HG03378 (cell line): ENCODE data around the gene RAB33A.

Source experiments
- ATAC-seq: cut with Tn5 transposase; IDR thresholded peaks from one replicate; pipeline ENCODE4 v1.9.1; 2021; ENCODE audit warnings: mild to moderate bottlenecking, moderate library complexity; ENCODE audit not compliant: unreplicated experiment

RAB33A gene

GRCh38 chrX:130171446-130172126 is at the start of gene RAB33A:
TSS of gene RAB33A (plus strand) at chrX:130171962. CDS start at chrX:130172063, 101 bp downstream.
- no peak for ATAC-seq

- no peak for ATAC-seq
Measured at GRCh38 chrX:130124577-130124976, 47.2 kb upstream of the RAB33A start.

- ATAC-seq: no peak
Measured at GRCh38 chrX:130125091-130125874, 46.5 kb upstream of the RAB33A start.

- no peak for ATAC-seq
Measured at GRCh38 chrX:130130990-130131389, 40.8 kb upstream of the RAB33A start.

- ATAC-seq: no peak
Measured at GRCh38 chrX:130136496-130136895, 35.3 kb upstream of the RAB33A start.

DNA sequence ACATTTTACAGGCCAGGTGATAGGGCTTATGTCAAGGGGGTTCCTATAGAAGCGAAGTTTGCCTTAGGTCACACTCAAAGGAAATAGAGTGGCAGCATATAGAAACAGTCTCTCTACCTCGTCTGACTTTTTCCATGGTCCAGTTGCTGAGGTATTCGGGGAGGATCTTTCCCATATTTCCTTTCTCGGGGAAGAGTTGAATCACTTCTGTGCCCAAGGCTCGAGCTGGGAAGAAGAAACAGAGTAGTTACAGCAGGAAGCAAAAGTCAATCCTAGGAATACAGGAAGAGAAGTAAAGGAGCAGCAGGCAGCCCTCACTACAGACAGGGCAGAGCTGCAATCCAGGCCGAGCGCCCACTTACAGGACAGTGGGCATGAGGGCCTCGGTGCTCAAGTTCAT is 34.8 kb upstream of the RAB33A start:
- no peak for ATAC-seq

DNA sequence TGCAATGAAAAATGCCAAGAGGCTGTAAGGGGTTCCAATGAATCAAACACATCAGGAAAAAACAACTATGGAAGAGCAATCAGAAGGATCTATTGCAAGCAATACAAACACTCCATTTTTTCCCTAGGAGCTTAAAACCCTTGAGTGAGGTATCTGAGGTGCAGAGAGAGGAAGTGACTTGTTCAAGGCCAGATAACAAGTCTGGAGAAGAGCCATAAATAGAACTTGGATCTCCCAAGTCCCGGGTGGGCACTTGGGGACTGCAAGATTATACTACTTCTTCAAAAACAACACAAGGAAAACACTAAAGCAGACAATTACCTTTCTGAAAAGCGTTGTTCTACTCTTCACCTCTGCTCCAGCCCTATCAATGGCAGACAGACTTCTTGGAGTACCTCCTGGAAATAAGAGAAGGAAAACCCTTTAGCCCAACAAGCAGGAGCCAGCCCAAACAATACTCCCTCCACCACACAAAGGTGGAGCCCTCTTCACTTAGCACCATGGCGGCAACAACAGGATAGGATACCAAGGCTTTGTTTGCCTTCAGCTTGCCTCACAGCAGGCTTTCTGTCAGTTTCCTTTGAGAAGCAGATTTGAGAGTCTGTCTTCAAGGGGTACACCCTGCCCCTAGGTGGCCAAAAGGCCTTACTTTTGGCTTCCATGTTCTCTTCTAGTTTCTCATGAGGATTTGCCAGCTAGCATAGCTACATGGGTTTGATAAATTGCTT is 32.1 kb upstream of the RAB33A start:
- no peak for ATAC-seq

DNA sequence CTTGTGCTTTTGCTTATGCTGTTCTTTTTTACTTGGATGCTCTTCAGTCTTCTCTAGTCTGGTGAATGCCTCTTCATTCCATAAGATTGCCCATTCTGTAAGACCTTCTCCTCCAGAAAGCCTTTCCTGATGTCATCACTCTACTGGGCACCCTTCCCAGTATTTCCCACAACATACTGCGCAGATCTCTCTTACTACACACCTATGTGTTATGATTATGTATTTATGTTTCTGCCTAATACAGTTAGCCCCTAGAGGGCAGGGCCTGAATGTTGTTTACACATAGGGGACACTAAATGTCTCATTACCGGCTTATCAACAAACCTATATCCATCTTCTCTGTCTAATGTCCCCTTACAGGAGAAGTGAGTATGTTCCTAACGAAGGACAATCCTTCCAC is 27.3 kb upstream of the RAB33A start:
- no peak for ATAC-seq

DNA sequence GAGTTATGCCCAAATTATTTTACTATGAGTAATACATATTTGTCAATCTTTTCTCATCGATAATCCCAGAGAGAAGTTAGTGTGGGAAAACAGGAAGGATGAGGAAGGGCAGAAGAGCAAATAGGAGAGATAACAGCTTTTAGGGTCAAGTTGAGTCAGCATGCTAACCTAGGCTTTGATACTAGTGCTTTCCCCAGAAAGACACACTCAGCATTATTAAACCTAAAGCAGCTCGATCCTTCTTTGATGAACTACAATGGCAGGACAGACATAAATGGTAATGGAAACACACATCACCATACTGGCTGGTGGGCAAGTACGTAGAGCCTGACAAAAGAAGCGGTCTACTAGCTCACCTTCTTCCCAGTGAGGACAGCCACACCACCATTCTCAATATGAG is 26.6 kb upstream of the RAB33A start:
- no peak for ATAC-seq

DNA sequence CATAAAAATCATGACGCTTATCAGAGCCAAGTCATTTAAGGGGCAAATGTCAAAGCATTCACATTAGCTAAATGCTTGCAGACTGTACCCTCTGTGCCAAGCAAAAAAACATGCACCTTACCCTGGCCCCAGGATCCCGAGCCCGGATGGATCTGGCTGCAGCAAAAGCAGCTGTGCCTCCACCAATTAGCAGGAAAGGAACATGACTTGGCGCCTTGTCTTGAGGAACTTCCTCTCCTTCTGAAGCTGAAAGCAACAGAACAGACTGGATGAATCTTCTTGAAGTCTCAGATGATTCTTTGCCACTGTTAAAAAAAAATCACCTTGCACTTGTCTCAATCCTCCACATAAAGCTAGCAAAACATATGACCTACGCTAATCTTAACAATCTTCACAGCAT is 24.1 kb upstream of the RAB33A start:
- ATAC-seq: no peak

DNA sequence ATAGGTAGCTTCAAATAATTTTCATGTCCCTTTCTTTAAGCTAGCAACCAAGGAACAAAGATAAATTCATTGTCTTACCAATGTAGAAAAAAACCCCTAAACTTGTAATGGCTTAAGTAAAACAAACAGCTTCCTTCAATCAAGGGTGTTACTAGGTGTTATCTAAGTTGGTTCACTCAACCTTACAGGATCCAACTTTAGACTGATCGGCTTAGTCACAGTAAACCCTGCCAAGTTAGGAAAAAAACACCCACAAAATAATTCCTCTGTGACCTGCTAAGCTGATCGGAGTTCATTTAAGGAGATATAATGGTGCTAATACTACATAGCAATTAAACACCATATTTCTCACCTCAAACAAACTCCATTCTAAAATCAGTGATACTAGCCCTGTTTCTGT is 16.2 kb upstream of the RAB33A start:
- ATAC-seq: no peak

DNA sequence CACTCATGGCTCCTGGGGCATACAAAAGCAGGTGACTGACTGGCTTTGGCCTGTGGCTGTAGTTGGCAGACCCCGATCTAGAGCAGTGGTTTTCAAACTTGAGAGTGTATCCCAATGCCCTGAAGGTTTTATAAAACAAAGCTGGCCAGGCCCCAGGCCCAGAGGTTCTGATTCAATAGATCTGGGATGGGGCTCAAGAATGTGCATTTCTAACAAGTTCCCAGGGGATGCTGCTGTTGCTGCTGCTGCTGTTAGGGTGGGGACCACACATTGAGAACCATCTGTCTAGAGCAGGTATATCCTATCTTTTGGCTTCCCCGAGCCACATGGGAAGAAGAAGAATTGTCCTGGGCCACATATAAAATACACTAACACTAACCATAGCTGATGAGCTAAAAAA is 13.5 kb upstream of the RAB33A start:
- no peak for ATAC-seq

DNA sequence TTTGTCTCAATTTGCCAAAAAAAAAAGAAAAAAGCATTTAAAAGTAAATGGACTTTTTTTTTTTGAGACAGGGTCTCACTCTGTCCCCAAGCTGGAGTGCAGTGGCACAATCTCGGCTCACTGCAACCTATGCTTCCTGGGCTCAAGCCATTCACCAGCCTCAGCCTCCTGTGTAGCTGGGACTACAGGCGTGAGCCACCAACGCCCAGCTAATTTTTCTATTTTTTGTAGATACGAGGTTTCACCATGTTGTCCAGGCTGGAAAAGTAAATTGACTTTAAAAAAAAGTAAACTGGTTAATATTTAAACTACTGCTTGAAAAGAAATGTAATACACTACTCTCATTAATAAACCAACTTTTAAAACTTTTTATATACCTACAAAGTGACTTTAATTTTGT is 12.0 kb upstream of the RAB33A start:
- no peak for ATAC-seq

DNA sequence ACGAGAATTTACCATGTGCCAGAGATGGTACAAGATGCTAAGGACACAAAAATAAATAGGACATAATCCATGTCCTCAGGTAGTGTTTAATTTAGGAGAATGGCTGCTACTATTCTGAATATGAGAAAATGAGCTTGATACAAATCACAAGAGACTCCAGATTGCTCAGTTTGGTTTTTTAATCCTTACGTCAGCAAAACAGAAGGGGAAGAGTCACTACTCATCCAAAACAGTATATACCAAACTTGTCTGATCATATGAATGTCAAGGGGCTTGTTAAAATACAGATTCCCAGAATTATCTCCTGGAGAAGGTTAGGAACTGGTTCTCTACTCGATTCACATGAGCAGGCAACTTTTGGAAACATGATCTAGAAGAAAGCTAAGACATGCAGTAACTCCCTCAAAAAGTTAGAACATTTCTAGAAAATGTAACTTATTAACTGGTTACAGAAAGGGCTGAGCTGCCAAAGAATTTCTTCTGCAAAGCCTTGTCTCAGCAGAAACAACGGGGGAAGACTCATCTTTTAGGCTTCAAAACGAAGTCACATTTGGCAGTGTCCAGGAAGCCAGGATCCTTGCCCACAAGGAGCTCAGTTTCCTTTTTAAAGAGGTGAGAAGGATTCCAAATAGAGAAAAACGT is 9.5 kb upstream of the RAB33A start:
- no peak for ATAC-seq

DNA sequence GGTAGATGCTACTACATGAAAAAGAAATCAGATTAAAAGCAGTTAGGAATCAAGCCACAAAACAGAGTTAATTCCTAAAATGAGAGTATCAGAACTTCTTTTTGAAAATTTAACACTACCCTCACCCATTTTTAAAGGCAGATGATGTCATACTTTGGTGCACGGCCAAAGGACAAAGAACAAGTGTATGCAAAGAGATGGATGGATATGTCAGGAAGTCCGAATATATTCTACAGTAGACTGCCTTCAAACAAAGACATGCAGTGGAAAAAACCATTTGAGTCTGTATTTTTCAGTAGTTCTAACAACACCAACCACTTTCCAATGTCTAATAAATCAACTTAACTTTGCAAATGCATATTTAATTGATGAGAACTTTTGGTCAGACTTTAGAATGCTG is 8.4 kb upstream of the RAB33A start:
- no peak for ATAC-seq

DNA sequence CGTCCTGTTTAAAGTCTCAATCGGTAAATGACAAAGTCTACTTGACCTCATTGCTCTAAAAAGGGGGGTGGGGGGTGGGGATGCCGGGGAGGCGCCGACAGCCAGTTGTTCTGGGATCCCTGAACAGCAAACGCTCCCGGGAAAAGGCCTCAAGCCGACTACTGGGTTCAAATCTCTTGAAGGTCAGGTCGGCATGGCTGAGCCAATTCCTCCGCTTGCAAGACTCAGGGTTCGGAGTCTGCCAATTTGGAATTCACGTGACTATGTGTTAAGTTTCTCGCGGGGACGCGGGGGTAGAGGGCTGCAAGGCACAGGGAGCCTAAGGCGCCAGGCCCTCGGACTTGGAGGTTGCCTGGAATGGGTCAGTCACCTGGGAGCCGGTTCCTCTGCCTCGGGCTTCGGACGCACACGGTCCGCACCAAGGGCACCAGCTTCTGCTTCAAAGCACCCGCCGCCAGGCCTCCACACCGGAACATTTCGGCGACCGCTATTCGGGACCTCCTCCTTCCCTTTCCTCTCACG is 6.5 kb upstream of the RAB33A start:
- peak; percentile 13 for ATAC-seq

DNA sequence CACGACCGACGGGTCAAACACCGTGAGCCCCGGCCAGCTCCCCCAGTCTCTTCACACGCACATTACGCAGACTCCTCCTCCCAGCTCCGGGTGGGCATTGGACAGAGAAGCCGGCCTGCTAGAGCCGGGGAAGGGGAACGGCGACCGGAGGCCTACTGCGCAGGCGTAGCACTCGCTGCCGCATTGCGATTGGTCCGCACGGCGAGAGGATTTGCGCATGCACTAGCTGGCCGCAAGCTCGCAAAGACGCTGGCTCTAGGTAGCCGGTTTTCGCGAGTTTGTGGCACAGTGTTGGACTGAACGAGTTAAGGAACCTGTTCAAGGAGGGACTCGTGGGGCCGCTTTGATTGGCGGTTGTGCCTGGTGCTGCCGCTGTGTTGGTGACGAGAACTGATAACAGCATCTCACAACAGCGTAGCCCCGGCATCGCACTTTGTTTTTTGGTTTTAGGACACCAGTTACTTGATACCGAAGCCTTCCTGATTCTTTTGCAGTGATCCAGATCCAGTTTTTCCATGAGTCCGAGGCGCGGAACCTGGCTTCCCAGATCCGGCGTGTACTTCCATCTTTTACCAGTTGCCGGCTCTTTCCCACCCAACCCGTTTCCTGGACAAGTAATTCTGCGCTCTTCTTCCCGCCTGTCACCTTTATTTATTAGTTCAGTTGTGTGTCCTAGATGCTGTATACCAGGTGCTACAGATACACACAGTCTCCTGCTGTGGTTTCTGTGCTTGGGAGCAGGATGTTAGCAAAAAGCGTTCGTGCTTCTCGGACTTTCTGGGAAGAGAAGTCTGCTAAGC is 5.9 kb upstream of the RAB33A start, which contains the start of gene AIFM1:
Gene AIFM1 (minus strand): TSS at position 139 of the 800 bp plus-strand sequence. CDS start 185 bp downstream, outside the sequence.
- ATAC-seq: peak; percentile 84

- ATAC-seq: no peak
Measured at GRCh38 chrX:130166503-130166777, 5.3 kb upstream of the RAB33A start.

GRCh38 chrX:130167040-130167439 is 4.7 kb upstream of the RAB33A start:
- no peak for ATAC-seq

GRCh38 chrX:130170752-130171445 is 863 bp upstream of the RAB33A start:
- ATAC-seq: peak; percentile 68
